ENCODE data around the gene MMGT1.

DNA sequence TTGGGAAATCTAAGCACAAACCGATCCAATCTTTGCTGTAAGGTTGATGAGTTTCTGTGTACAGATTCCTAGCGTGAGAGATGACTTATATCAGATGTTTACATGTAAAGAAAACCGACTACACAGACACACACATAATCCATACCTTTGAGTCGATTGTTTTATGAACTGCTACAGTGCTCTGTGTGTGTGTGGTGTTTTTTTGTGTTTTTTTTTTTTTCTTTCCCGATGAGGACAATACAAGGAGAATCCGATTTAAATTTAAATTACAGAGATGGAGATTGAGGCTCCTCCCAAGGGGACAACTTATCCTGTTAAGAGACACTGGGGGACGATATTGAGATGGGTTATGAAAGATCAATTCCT lies 11.0 kb upstream of the MMGT1 start:
- TF ChIP-seq, protein P1, sequence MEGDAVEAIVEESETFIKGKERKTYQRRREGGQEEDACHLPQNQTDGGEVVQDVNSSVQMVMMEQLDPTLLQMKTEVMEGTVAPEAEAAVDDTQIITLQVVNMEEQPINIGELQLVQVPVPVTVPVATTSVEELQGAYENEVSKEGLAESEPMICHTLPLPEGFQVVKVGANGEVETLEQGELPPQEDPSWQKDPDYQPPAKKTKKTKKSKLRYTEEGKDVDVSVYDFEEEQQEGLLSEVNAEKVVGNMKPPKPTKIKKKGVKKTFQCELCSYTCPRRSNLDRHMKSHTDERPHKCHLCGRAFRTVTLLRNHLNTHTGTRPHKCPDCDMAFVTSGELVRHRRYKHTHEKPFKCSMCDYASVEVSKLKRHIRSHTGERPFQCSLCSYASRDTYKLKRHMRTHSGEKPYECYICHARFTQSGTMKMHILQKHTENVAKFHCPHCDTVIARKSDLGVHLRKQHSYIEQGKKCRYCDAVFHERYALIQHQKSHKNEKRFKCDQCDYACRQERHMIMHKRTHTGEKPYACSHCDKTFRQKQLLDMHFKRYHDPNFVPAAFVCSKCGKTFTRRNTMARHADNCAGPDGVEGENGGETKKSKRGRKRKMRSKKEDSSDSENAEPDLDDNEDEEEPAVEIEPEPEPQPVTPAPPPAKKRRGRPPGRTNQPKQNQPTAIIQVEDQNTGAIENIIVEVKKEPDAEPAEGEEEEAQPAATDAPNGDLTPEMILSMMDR (IDR thresholded peaks at IDR 0.05), result no peak
- TF ChIP-seq POLR2A (IDR thresholded peaks at IDR 0.05), result no peak
